HepG2 (cell line): ENCODE results near the gene CD86. TPM values are rescaled to one million over a fixed set of nuclear protein-coding genes. Genes with fewer than 3 reads are reported as not detected.

Experiments
- ATAC-seq: fragments of 200-7000 bp; cut with Tn5 transposase; 3 replicates; pipeline ENCODE4 v1.9.1; 2020; ENCODE audit warnings: mild to moderate bottlenecking, moderate library complexity
- BruUV-seq: library from RNA; stranded (reverse); fragments of 400-500 nt; replicated peaks from 2 replicates; lab custom pipeline; 2021; lab: Mats Ljungman, UMichigan
- CTCF ChIA-PET: fragments of 300-600 bp; formaldehyde crosslinking; extraction: SDS; loops from one replicate; lab custom pipeline; 2021; ENCODE audit warnings: low total read pairs, inconsistent platforms, low intra/inter-chr PET ratio; lab: Yijun Ruan, JAX
- POLR2A ChIA-PET: fragments of 350-600 bp; sonication (Branson Sonifier 250); formaldehyde crosslinking; loops from one replicate; lab custom pipeline; 2020; ENCODE audit warnings: antibody characterized with exemption, inconsistent platforms; lab: Yijun Ruan, JAX
- DNase-seq: peaks from one replicate; pipeline ENCODE4 v3.0.0-alpha.2; 2015; ENCODE audit warnings: low spot score
- FAIRE-seq: peaks from 3 replicates; lab custom pipeline; 2011; peaks lifted over from hg19 to GRCh38; lab: Jason Lieb, UNC
- H2AFZ ChIP-seq: one replicate; pipeline ENCODE4 v1.6.1; 2011; ENCODE audit warnings: low read length, inconsistent platforms
- H3K27ac ChIP-seq: fragments of 300-600 bp; 3 replicates; pipeline ENCODE4 v1.8.0; 2011; ENCODE audit warnings: mixed run types, mild to moderate bottlenecking, mixed read lengths, low read length, inconsistent platforms; ENCODE audit not compliant: insufficient read depth; ENCODE audit errors: extremely low read length
- H3K27me3 ChIP-seq, 2 experiments: fragments of 200-600 bp in 1 of 2; 2 replicates in 1 of 2; 3 replicates in 1 of 2; pipeline versions ENCODE4 v1.6.0 to v1.8.0; 2011; ENCODE audit warnings: low read length in 2 of 2, mild to moderate bottlenecking in 2 of 2, moderate library complexity in 2 of 2, inconsistent platforms in 1 of 2; ENCODE audit not compliant: insufficient read depth in 2 of 2, control insufficient read depth in 1 of 2
- H3K36me3 ChIP-seq, 2 experiments: fragments of 200-600 bp in 1 of 2; replicated peaks in 1 of 2; 2 replicates in 1 of 2; 3 replicates in 1 of 2; pipeline versions ENCODE4 v1.5.1 to v1.8.0; 2011; ENCODE audit warnings: low read length in 2 of 2, inconsistent platforms in 1 of 2; ENCODE audit not compliant: insufficient read depth in 2 of 2, control insufficient read depth in 1 of 2
- H3K4me1 ChIP-seq: 2 replicates; pipeline ENCODE4 v1.5.1; 2012; ENCODE audit warnings: low read length, inconsistent platforms; ENCODE audit not compliant: insufficient read depth
- H3K4me2 ChIP-seq: 2 replicates; pipeline ENCODE4 v1.6.0; 2011; ENCODE audit warnings: low read depth, low read length, inconsistent platforms
- H3K4me3 ChIP-seq, 3 experiments: fragments of 200-600 bp in 1 of 3; sonication (generic), shearing (Covaris generic) in 1 of 3; replicated peaks in 1 of 3; 2 replicates each; pipeline ENCODE4 v1.5.1; 2011 to 2016; ENCODE audit warnings: low read length in 3 of 3, inconsistent platforms in 2 of 3, low read depth in 2 of 3, mild to moderate bottlenecking in 2 of 3, control low read depth in 1 of 3, mixed read lengths in 1 of 3; ENCODE audit not compliant: insufficient read depth in 1 of 3
- H3K79me2 ChIP-seq: one replicate; pipeline ENCODE4 v1.6.1; 2011; ENCODE audit warnings: low read length, inconsistent platforms; ENCODE audit not compliant: insufficient read depth
- H3K9ac ChIP-seq: 2 replicates; pipeline ENCODE4 v1.6.0; 2011; ENCODE audit warnings: mild to moderate bottlenecking, low read depth, low read length, inconsistent platforms; ENCODE audit not compliant: insufficient read depth
- H3K9me3 ChIP-seq: 2 replicates; pipeline ENCODE4 v1.5.1; 2012; ENCODE audit warnings: mild to moderate bottlenecking, low read length
- H4K20me1 ChIP-seq: 2 replicates; pipeline ENCODE4 v1.6.0; 2011; ENCODE audit warnings: inconsistent platforms, mild to moderate bottlenecking, low read length, moderate library complexity; ENCODE audit not compliant: insufficient read depth
- E2F5 ChIP-seq: sonication (generic); formaldehyde crosslinking; conservative IDR thresholded peaks from 2 replicates; pipeline ENCODE4 v1.4.0; 2020; ENCODE audit warnings: missing genetic modification reagents
- FOXC1 ChIP-seq: sonication (generic); formaldehyde crosslinking; IDR thresholded peaks from 2 replicates; pipeline ENCODE4 v1.8.0; 2022; ENCODE audit warnings: mild to moderate bottlenecking, missing genetic modification reagents, borderline replicate concordance
- GATAD1 ChIP-seq: IDR thresholded peaks from 2 replicates; pipeline ENCODE4 v1.6.1; 2016; ENCODE audit warnings: missing genetic modification reagents, missing compliant biosample characterization
- JUND ChIP-seq: sonication (generic); formaldehyde crosslinking; IDR thresholded peaks from 2 replicates; pipeline ENCODE4 v1.8.0; 2022; ENCODE audit warnings: mild to moderate bottlenecking, missing genetic modification reagents
- MED13 ChIP-seq: sonication (generic); formaldehyde crosslinking; IDR thresholded peaks from 2 replicates; pipeline ENCODE4 v1.5.0; 2020; ENCODE audit warnings: missing genetic modification reagents
- SUZ12 ChIP-seq: fragments of 150-350 bp; IDR thresholded peaks from 2 replicates; pipeline ENCODE4 v1.6.1; 2014; ENCODE audit warnings: low read depth, low read length
- TCF7 ChIP-seq: sonication (generic); IDR thresholded peaks from 2 replicates; pipeline ENCODE4 v1.6.1; 2016; ENCODE audit warnings: antibody characterized with exemption, low read depth
- TRAFD1 ChIP-seq: sonication (generic); formaldehyde crosslinking; IDR thresholded peaks from 2 replicates; pipeline ENCODE4 v1.5.1; 2020; ENCODE audit warnings: missing genetic modification reagents, mild to moderate bottlenecking, borderline replicate concordance
- XRCC5 ChIP-seq: fragments of 200-400 bp; formaldehyde crosslinking; optimal IDR thresholded peaks from 2 replicates; pipeline ENCODE3; 2017; ENCODE audit warnings: mild to moderate bottlenecking, low read length
- ZBTB37 ChIP-seq: sonication (generic); formaldehyde crosslinking; IDR thresholded peaks from 2 replicates; pipeline ENCODE4 v1.4.0; 2020; ENCODE audit warnings: mild to moderate bottlenecking, missing genetic modification reagents
- ZC3H4 ChIP-seq: sonication (generic); formaldehyde crosslinking; IDR thresholded peaks from 2 replicates; pipeline ENCODE4 v1.4.0; 2020; ENCODE audit warnings: missing genetic modification reagents, borderline replicate concordance
- ZFP90 ChIP-seq: sonication (generic); formaldehyde crosslinking; IDR thresholded peaks from 2 replicates; pipeline ENCODE4 v1.8.0; 2022; ENCODE audit warnings: missing genetic modification reagents, mild to moderate bottlenecking, inconsistent platforms, borderline replicate concordance
- ZNF138 ChIP-seq: sonication (generic); formaldehyde crosslinking; IDR thresholded peaks from 2 replicates; pipeline ENCODE4 v1.5.0; 2020; ENCODE audit warnings: mild to moderate bottlenecking, low read depth, missing genetic modification reagents
- ZNF629 ChIP-seq: sonication (generic); formaldehyde crosslinking; conservative IDR thresholded peaks from 2 replicates; pipeline ENCODE4 v1.5.0; 2020; ENCODE audit warnings: missing genetic modification reagents
- WGBS: methylation state at CpG from one replicate; pipeline ENCODE4 v1.1.6; 2017; ENCODE audit warnings: low lambda C conversion rate; 5-methylcytosine and 5-hydroxymethylcytosine counted together
- in situ Hi-C: cut with HindIII; loops from 2 replicates; pipeline ENCODE4 v1.10.0; 2017; ENCODE audit warnings: low pct_unique_long_range_greater_than_20kb; ENCODE audit not compliant: extremely low pct_ligation_motif_present
- intact Hi-C: fragments of 100-400 bp; cut with micrococcal nuclease; formaldehyde crosslinking; loops from one replicate; pipeline ENCODE4 v1.10.0; 2022; ENCODE audit not compliant: unreplicated experiment
- polyA plus RNA-seq, 8 experiments: library from polyadenylated mRNA; depleted of rRNA in 3 of 8; stranded (reverse) in 7 of 8; unstranded in 1 of 8; fragments of >200 nt; fragmentation: Illumina TruSeq in 4 of 8; extraction: Trizol in 4 of 8; gene quantifications; 2 replicates each; pipeline versions ENCODE4 v1.2.1 to v1.2.3, GENCODE V29; 2011 to 2016; ENCODE audit warnings: low read depth in 4 of 8, missing spikeins in 1 of 8, mixed read lengths in 1 of 8; ENCODE audit not compliant: insufficient read depth in 1 of 8
- total RNA-seq, 5 experiments: library from RNA; depleted of rRNA; stranded (reverse); fragments of >200 nt; fragmentation: Illumina TruSeq; extraction: Trizol; gene quantifications; 2 replicates each; pipeline ENCODE4 v1.2.3, GENCODE V29; 2016; ENCODE audit warnings: low read depth in 1 of 5

CD86 gene
- total and polyA plus RNA-seq, 2 of the 13 experiments (the other 11 are each of a cell fraction or from before 2014, with no cell fraction given), result not detected

- in situ Hi-C loops, result no loop called here
- ATAC-seq (no peak), DNase-seq (no peak)
- Histone ChIP-seq H3K4me2 (no peak overlapping the region), H2AFZ (no peak overlapping the region), H3K27me3 (no peaks in the 10 kb centered on the region), H3K36me3 (no peaks in the 10 kb centered on the region), H3K79me2 (no peaks in the 10 kb centered on the region)
- POLR2A ChIA-PET, result no interaction called here
- TF ChIP-seq ZBTB37 (no peak), GATAD1 (no peak), SUZ12 (no peak), MED13 (CRISPR knock-in tag) (no peak), FOXC1 (CRISPR knock-in tag) (no peak), TCF7 (no peak), ZNF138 (no peak)
- TF ChIP-seq, all 625 proteins: peak for 0
- Histone ChIP-seq H3K9ac (no peak overlapping the region), H4K20me1 (no peaks in the 10 kb centered on the region), H3K27ac (no peak overlapping the region), H3K4me3 (no peak overlapping the region), H3K4me1 (no peaks in the 10 kb centered on the region), H3K9me3 (no peaks in the 10 kb centered on the region)
- intact Hi-C loops, result no loop called here
- WGBS, result 46% methylated on average over 2 of the region's 2 CpGs
- no TSS peak for BruUV-seq
- FAIRE-seq, result no peak
- CTCF ChIA-PET, result no interaction called here
Observed at GRCh38 chr3:122098611-122099010, 43.4 kb downstream of the CD86 start.

GRCh38 chr3:122099255-122099654, 44.1 kb downstream of the CD86 start:
- H3K4me3 ChIP-seq, result no peak overlapping the region
- no peak overlapping the region for H3K4me2 ChIP-seq
- 42% methylated on average over 2 of the region's 2 CpGs for WGBS
- BruUV-seq, result no TSS peak
- H3K27ac ChIP-seq, result no peak overlapping the region
- ChIA-PET POLR2A (no interaction called here), CTCF (no interaction called here)
- intact Hi-C loops (no loop called here), in situ Hi-C loops (no loop called here)
- H3K9ac ChIP-seq, result no peak overlapping the region
- ATAC-seq (no peak), FAIRE-seq (no peak), DNase-seq (no peak)
- no peaks in the 10 kb centered on the region for H3K79me2 ChIP-seq
- H3K9me3 ChIP-seq, result no peaks in the 10 kb centered on the region
- no peaks in the 10 kb centered on the region for H3K27me3 ChIP-seq
- no peaks in the 10 kb centered on the region for H4K20me1 ChIP-seq
- no peaks in the 10 kb centered on the region for H3K4me1 ChIP-seq
- no peaks in the 10 kb centered on the region for H3K36me3 ChIP-seq
- no peak overlapping the region for H2AFZ ChIP-seq
- TF ChIP-seq ZFP90 (CRISPR knock-in tag), result no peak
- no peak for TF ChIP-seq TRAFD1
- TF ChIP-seq E2F5 (CRISPR knock-in tag), result no peak
- no peak for TF ChIP-seq XRCC5
- TF ChIP-seq ZC3H4 (CRISPR knock-in tag), result no peak
- TF ChIP-seq ZNF629, result no peak
- no peak for TF ChIP-seq JUND (CRISPR knock-in tag)
